ENCODE results near the gene P2RY11.

The P2RY11 gene

GRCh38 chr19:10113964-10114650, 2.6 kb downstream of the P2RY11 start:
- DNase-seq: no peak

GRCh38 chr19:10114651-10115391, 3.3 kb downstream of the P2RY11 start:
- DNase-seq: no peak

GRCh38 chr19:10115392-10116084, 4.0 kb downstream of the P2RY11 start:
- no peak for DNase-seq

GRCh38 chr19:10116085-10116865, 4.8 kb downstream of the P2RY11 start:
- DNase-seq: no peak

- DNase-seq: no peak
Observed at GRCh38 chr19:10116866-10117616, 5.5 kb downstream of the P2RY11 start.

- no peak for DNase-seq
Observed at GRCh38 chr19:10118960-10119359, 7.5 kb downstream of the P2RY11 start.

- no peak for DNase-seq
Observed at GRCh38 chr19:10120538-10121189, 9.2 kb downstream of the P2RY11 start.

- no peak for DNase-seq
Observed at GRCh38 chr19:10122045-10122444, 10.6 kb downstream of the P2RY11 start.

- no peak for DNase-seq
Observed at GRCh38 chr19:10124429-10124828, 12.9 kb downstream of the P2RY11 start.

- DNase-seq: no peak
Observed at GRCh38 chr19:10126213-10126639, 14.7 kb downstream of the P2RY11 start.

- no peak for DNase-seq
Observed at GRCh38 chr19:10132905-10133304, 21.4 kb downstream of the P2RY11 start.

- no peak for DNase-seq
Observed at GRCh38 chr19:10133596-10133995, 22.1 kb downstream of the P2RY11 start.

- DNase-seq: no peak
Observed at GRCh38 chr19:10134040-10134439, 22.5 kb downstream of the P2RY11 start.

GRCh38 chr19:10135551-10136334, 24.2 kb downstream of the P2RY11 start:
- no peak for DNase-seq

GRCh38 chr19:10136936-10137335, 25.4 kb downstream of the P2RY11 start:
- no peak for DNase-seq

GRCh38 chr19:10137751-10138682, 26.5 kb downstream of the P2RY11 start:
- no peak for DNase-seq

GRCh38 chr19:10138879-10139795, 27.6 kb downstream of the P2RY11 start:
- no peak for DNase-seq

GRCh38 chr19:10139952-10140351, 28.5 kb downstream of the P2RY11 start:
- DNase-seq: no peak

- no peak for DNase-seq
Observed at GRCh38 chr19:10141479-10141878, 30.0 kb downstream of the P2RY11 start.
